ENCODE data around the gene FRMPD3. TPM values are rescaled to one million over a fixed set of nuclear protein-coding genes. Genes with fewer than 3 reads are reported as not detected.

The FRMPD3 gene
- total and polyA plus RNA-seq, 2 donors from 2014 or later: 0.25 TPM; not detected in 1

GRCh38 chrX:107450823-107451509 lies 1.5 kb downstream of the FRMPD3 start:
- Histone ChIP-seq H3K27ac (ENCODE audit: low read depth in 2 of 2, low read length in 2 of 2) (no peak overlapping the region), H3K9me3 (ENCODE audit: control insufficient read depth in 2 of 3, insufficient read depth in 1 of 3, low read length in 3 of 3) (no peaks in the 10 kb centered on the region), H3K36me3 (ENCODE audit: control insufficient read depth in 2 of 3, insufficient read depth in 3 of 3, low read length in 3 of 3) (no peaks in the 10 kb centered on the region), H3K4me1 (ENCODE audit: control insufficient read depth in 2 of 3, insufficient read depth in 2 of 3, low read depth in 1 of 3, low read length in 3 of 3) (peaks cover 0 to 3% (median 0%) of the 10 kb centered on the region in 3 donors), H3K4me3 (ENCODE audit: low read length in 3 of 3) (no peak overlapping the region), H3K27me3 (ENCODE audit: control insufficient read depth, insufficient read depth, low read length) (peaks cover 10% of the 10 kb centered on the region), H3K9ac (ENCODE audit: low read length in 3 of 3) (no peak overlapping the region)
- no peak for FAIRE-seq
- no peak for TF ChIP-seq CTCF (IDR thresholded peaks at IDR 0.05; ENCODE audit: borderline replicate concordance, extremely low read depth, insufficient read depth)
- peak in 4 of 5 donors; percentile 50 to 63 (median 52) for DNase-seq
- intact Hi-C loops (cut with DNase I): no loop called here

GRCh38 chrX:107451731-107452130 lies 2.3 kb downstream of the FRMPD3 start:
- Histone ChIP-seq H3K4me1 (ENCODE audit: control insufficient read depth in 2 of 3, insufficient read depth in 2 of 3, low read depth in 1 of 3, low read length in 3 of 3) (peaks cover 0 to 3% (median 0%) of the 10 kb centered on the region in 3 donors), H3K9ac (ENCODE audit: low read length in 3 of 3) (no peak overlapping the region), H3K9me3 (ENCODE audit: control insufficient read depth in 2 of 3, insufficient read depth in 1 of 3, low read length in 3 of 3) (no peaks in the 10 kb centered on the region), H3K27ac (ENCODE audit: low read depth in 2 of 2, low read length in 2 of 2) (no peak overlapping the region), H3K27me3 (ENCODE audit: control insufficient read depth, insufficient read depth, low read length) (peaks cover 10% of the 10 kb centered on the region), H3K4me3 (ENCODE audit: low read length in 3 of 3) (no peak overlapping the region), H3K36me3 (ENCODE audit: control insufficient read depth in 2 of 3, insufficient read depth in 3 of 3, low read length in 3 of 3) (no peaks in the 10 kb centered on the region)
- FAIRE-seq (no peak), DNase-seq (peak in 2 of 5 donors; percentile 19 to 31)
- no peak for TF ChIP-seq CTCF (IDR thresholded peaks at IDR 0.05; ENCODE audit: borderline replicate concordance, extremely low read depth, insufficient read depth)
- intact Hi-C loops (cut with DNase I): no loop called here

DNA sequence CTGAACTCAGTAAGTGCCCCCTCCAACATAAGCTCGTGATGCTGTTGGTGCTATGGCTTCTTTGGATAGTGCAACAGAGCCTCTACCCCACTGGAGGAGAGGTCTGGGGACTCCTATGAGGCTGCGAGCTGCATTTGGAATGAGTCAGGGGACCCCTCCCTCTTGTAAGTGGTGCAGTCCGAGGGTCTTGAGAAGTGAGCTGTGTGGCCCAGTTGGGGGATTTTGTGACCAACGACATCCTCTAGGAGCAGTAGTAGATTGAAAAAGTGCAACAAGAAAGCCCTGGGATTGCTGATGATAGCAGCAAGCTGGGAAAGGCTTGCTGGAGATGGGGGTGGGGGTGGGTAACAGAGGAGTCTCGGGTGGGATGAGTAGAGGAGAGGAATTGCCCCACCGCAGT lies 3.1 kb downstream of the FRMPD3 start:
- no peak overlapping the region for H3K9ac ChIP-seq (ENCODE audit: low read length in 3 of 3)
- H3K4me1 ChIP-seq (ENCODE audit: control insufficient read depth in 2 of 3, insufficient read depth in 2 of 3, low read depth in 1 of 3, low read length in 3 of 3): peaks cover 0 to 3% (median 0%) of the 10 kb centered on the region in 3 donors
- FAIRE-seq: no peak
- no peaks in the 10 kb centered on the region for H3K36me3 ChIP-seq (ENCODE audit: control insufficient read depth in 2 of 3, insufficient read depth in 3 of 3, low read length in 3 of 3)
- H3K4me3 ChIP-seq (ENCODE audit: low read length in 3 of 3): no peak overlapping the region
- peaks cover 10% of the 10 kb centered on the region for H3K27me3 ChIP-seq (ENCODE audit: control insufficient read depth, insufficient read depth, low read length)
- intact Hi-C loops (cut with DNase I): no loop called here
- TF ChIP-seq CTCF (IDR thresholded peaks at IDR 0.05; ENCODE audit: borderline replicate concordance, extremely low read depth, insufficient read depth): no peak
- no peak overlapping the region for H3K27ac ChIP-seq (ENCODE audit: low read depth in 2 of 2, low read length in 2 of 2)
- DNase-seq: peak in 1 of 5 donors; percentile 25
- no peaks in the 10 kb centered on the region for H3K9me3 ChIP-seq (ENCODE audit: control insufficient read depth in 2 of 3, insufficient read depth in 1 of 3, low read length in 3 of 3)
